Activated CD4-positive, alpha-beta T cell treated with anti-CD3 and anti-CD28 coated beads for 4 hours (primary cell): ENCODE measurements around the gene C1orf198.

Source experiments
- DNase-seq, 2 donors: peaks; one replicate each; pipeline ENCODE4 v3.0.0-alpha.2; 2020

Gene C1orf198

GRCh38 chr1:230807029-230807428 is 61.3 kb downstream of the C1orf198 start:
- DNase-seq: no peak

- DNase-seq: no peak
Measured at GRCh38 chr1:230806552-230806951, 61.8 kb downstream of the C1orf198 start.

- DNase-seq: no peak
Measured at GRCh38 chr1:230804396-230804795, 63.9 kb downstream of the C1orf198 start.

DNA sequence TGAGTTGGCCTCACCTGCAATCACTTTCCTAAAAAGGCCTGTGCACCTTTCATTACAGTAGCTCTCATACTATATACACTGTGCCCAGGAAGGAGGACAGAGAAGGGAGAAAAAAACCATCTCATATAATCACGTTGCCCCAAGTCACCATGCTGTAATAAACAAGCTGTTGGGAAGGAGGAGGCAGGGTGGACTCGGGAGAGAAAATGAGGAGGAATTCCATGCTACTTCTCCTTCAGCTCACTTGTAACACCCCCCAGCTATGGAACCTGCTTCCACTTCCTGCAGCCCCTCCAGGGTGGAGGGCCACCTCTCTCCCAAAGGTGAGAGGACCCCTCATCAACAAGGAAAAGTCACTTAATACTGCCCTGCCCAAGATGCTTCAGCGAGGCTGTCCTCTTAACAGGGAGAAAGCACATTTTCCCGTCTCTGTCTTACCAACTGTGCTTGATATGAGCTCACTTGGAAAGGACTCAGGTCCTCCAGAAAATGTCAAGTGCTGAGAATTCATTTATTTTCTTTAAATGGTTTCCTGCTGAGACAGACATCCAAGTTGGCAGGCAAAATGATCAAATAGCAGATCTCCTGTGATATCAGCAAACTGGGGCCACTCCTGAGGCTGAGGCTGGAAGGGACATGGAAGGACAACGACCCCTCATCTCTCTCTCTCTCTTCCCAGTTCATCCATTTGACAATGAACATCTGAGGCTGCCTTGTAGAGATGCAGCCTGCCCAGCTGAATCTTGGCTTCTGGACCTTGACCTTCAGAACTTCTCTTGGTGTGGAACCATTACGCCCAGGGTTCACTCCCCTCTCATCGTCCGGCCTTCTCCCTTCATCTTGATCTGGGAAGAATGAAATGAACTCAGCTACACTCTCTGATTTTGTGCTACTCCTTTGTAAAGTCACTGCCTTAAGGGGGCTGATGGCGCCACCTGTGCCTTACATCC is 67.2 kb downstream of the C1orf198 start:
- DNase-seq: no peak

DNA sequence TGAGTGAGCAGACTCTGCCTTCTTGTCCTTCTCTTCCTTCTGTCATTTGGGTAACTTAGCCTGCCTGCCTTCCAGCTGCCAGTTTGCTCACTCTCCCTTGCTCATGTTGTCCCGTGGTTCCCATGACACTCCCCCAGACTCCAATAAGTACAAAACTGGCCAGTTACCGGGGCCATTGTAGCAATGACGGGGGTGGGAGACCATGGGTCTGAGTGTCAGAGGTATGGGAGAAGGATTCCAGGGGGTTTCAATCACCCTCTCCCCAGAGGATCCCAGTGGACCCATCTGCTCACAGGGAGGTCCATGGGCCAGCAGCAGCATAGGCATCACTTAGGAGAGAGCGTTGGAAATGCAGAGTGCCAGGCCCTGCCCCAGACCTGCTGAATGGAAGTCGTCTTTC is 69.8 kb downstream of the C1orf198 start:
- no peak for DNase-seq

GRCh38 chr1:230797942-230798365 is 70.4 kb downstream of the C1orf198 start:
- no peak for DNase-seq

GRCh38 chr1:230797376-230797920 is 70.9 kb downstream of the C1orf198 start:
- DNase-seq: no peak

DNA sequence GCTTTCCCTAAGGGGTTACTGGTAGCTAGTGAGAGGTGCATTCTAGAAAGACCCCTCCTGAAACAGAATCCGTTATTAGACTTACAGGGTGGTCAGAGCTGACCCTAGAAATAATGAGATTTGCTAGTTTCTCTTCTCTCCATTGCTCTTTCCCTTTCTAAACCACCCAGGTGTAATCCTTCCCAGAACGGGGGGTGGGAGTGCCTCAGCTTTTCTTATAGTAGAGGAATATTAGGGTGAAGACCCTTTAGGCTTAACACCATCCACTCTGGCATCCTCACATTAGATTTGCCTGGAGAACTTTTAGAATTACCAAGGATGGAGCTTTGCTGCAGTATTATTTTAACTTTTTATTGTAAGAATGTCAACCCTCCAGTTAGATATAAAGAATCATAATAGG is 71.7 kb downstream of the C1orf198 start:
- no peak for DNase-seq

GRCh38 chr1:230794871-230795605 is 73.3 kb downstream of the C1orf198 start:
- DNase-seq: no peak

GRCh38 chr1:230794431-230794830 is 73.9 kb downstream of the C1orf198 start:
- DNase-seq: no peak

DNA sequence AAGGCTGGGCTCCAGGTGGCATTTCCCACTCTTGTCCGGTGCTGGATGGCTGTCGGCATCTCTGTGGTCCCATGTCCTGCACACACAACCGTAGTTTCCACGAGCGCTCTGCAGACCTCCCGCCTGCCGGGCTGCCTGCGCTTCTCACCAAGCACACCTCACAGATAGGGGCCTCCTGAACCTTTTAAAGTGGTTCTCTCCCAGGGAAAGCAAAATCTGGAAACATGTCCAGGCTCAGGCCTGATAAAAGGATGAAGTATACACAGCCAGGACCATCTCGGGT is 74.9 kb downstream of the C1orf198 start:
- no peak for DNase-seq

DNA sequence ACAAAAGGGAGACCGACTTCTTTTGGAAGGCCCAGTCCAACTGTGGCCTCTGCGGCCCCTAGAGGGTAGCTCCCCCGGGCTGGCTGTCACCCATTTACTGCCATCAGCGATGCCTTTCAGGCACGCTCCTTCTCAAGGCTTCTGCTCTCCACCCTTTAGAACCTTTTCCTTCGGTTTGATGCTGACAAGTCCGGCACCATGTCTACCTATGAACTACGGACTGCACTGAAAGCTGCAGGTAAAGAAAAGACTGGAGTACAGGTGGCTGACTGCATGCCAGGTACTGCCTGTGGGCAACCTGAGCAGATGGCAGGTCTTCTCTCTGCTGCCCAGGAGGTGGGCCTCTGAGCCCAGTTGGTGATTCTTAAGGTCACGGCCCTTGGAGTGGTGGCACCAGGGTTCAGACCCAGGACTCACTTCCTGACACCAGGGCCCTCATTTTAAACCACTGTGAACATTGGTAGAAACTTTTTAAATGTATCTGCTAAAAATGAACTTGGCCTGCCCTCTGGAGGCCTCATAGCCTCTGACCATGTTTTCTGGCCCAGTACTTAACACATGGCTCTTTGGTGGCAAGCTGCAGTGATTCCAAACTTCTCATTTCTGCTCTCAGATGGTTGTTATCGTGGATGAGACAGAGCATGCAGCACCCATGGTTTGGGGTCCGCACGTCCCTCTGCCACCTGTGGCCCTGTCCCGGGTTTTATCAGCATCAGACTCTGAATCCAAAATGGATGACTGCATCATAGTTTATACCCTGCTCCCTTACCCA is 75.4 kb downstream of the C1orf198 start:
- no peak for DNase-seq

DNA sequence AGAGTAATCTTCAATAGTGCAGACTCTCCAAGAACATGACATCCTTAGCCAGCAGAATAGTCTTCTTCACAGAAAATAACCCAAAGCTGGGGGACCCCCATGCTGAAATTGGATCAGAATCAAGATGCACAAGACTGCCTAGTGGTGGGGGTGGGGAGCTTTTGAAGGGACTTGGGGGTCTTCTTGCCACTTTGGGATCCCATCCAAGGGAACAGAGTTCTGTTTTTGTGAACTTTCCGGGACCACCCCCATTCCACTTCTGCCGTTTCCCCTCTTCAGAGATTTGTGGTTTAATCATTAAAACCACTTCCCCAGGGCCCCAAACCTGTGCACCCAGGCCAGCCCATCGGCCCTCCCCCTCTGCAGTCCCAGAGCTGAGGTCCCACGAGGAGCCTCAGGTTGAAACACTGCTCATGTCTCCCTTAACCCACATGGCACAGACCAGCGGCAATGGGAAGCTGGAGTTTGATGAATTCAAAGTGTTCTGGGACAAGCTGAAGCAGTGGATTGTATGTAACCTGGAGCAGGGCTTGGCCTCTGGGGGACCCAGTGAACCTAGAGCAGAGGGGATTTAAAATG is 76.2 kb downstream of the C1orf198 start:
- DNase-seq: no peak

- no peak for DNase-seq
Measured at GRCh38 chr1:230790026-230790425, 78.3 kb downstream of the C1orf198 start.

DNA sequence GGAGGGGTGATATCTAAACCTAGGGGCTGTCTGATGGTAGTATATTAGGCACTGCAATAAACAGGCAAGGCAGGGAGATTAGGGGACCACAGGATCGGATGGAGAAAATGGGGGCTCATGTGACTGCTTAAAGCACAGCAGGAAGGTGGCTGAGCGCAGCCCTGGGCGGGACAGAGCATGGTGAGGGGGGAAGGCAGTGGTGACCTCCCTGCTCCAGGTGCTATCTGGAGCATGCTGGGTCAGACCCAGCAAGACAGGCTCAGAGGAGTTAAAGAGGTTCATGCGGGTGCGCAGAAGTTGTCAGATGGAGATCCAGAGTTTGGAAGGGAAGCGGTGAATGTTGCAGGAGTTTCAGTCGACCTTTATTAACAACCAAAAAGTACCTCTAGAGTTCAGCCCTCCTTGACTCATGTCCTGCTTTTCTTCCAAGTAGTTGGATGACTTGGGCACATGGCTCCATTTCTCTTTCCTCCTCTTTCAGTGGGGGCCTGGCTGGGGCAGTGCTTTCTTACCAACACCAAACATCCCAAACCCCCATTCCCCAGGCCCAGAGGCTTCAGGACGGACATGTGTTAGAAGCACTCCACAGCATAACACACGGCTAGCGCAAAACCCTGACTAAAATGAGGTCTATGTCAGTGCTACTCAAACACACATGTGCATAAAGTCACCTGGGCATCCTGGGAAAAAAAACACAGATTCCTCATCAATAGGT is 79.6 kb downstream of the C1orf198 start:
- no peak for DNase-seq

DNA sequence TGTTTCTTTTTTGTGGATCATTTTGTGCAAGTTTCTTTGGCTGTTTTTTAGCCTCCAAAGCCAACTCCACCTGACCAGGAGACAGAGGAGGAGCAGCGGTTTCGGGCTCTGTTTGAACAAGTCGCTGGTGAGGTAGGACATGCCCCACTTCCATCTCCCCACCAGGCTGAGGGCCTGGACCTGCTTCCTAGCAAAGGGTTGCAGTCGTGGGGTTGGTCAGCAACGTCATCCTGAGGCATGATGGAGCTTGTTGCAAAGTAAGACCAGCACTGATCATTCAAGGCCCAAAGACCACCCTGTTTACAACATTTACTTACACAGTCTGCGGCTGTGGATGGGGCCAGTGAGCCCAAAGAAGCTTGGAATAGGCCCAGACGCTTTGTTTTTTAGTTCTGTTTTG is 80.8 kb downstream of the C1orf198 start:
- DNase-seq: no peak
